NCI-H2081 (cell line): ENCODE results near the gene UNKL.

Experiments
- DNase-seq, 2 experiments: peaks; one replicate each; lab custom pipeline; 2025; lab: John Stamatoyannopoulos, UW

UNKL gene

DNA sequence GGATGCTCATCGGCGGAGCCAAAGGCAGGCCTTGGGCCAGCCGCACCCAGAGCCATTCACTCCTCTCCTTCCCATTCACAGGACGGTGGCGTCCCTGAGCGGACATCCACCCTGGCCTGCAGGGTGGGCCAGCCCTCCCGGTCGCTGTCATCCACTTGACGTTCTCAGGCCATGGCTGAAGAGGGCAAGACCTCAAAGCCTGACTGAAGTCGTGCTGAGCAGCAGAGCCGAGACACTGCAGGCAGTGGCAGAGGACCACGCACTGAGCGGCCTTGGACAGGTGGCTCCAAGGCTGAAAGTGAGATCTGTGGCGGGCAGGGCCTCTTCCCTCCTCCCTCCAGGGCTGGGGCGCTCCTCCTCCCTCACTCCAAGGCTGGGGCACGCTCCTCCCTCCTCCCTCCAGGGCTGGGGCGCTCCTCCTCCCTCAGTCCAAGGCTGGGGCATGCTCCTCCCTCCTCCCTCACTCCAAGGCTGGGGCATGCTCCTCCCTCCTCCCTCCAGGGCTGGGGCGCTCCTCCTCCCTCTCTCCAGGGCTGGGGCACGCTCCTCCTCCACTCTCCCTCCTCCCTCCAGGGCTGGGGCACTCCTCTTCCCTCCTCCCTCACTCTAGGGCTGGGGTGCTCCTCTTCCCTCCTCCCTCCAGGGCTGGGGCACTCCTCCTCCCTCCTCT, 38.6 kb downstream of the UNKL start:
- no peak for DNase-seq

DNA sequence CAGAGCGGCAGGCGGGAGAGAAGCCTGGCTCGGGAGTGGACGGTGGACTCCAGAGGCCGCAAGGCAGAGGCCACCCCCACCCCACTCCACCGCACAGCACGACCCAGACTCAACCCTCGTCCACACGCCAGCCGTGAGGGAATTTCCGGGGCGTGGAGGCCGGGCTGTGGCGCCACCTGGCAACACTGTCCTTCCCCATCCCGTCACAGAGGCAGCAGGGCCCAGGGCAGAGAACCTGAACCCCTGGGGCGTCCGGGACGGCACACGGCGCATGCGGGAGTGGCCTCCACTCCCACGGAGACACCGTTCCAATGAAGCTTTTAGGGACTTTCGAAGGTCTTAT, 39.2 kb downstream of the UNKL start:
- DNase-seq, result no peak

DNA sequence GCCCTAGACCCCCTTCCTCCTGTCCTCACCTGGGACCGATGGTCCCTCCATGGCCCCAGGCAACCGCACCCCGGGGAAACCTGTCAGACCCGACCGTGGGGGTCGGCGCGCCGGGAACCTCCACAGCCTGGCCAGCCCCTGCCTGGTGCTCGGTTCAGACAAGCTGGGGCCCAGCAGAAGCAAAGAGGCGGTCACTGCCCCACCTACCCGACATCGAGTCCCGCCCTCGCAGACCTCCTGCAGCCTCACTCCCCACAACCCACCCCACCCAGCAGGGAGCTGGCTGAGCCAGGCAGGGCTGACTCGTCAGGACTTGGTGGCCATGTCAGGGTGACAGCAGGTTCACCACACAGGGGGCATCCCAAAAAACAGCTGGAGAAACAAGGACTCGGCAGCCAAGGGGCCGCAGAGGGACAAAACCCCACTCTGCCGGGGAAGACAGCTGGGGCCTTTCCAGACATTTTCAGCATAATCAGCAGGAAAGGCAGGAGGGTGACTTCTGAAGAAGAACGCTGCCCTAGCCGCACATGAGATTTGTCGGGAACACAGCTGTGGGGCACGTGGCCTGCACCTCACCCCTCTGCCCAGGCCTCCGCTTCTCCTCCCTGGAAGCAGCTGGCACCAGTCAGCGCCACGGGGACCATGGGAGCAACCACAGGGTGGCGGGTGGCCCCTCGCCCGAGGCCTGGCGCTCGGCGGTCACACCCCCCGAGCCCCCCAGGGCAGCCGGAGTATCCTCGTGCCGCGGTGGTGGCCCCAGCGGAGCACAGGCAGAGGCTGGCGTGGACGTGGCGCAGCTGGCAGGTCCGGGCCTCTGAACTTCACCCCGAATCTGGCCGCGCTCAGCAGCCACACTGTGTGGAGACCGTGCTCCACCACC, 39.8 kb downstream of the UNKL start:
- no peak for DNase-seq

DNA sequence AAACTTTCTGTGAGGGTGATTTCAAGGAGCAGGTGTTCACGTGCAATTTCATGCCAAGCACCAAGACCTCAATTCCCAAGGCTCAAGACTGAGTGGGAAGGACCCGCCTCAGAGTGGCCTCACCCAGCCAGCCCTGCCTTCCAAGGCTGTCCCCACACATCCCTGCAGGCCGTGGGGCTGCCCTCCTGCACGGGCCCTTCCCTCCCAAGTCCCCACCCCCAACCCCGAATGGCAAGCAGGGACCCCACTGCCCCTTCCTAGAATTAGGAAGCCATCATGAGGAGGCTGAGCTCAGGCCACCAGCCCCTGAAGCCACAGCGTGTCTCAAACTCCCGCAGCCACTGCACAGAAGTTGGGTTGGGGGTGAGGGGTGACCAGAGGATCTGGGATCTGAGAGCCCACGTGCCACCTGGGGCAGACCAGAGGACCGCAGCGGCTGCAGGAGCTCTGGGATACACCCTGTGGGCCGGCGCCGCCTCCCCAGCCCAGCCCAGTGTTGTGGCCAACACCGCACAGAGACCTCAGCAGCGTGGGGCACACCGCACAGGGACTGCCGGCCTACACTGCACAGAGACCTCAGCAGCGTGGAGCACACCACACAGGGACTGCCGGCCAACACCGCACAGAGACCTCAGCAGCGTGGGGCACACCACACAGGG, 42.1 kb downstream of the UNKL start:
- no peak for DNase-seq

DNA sequence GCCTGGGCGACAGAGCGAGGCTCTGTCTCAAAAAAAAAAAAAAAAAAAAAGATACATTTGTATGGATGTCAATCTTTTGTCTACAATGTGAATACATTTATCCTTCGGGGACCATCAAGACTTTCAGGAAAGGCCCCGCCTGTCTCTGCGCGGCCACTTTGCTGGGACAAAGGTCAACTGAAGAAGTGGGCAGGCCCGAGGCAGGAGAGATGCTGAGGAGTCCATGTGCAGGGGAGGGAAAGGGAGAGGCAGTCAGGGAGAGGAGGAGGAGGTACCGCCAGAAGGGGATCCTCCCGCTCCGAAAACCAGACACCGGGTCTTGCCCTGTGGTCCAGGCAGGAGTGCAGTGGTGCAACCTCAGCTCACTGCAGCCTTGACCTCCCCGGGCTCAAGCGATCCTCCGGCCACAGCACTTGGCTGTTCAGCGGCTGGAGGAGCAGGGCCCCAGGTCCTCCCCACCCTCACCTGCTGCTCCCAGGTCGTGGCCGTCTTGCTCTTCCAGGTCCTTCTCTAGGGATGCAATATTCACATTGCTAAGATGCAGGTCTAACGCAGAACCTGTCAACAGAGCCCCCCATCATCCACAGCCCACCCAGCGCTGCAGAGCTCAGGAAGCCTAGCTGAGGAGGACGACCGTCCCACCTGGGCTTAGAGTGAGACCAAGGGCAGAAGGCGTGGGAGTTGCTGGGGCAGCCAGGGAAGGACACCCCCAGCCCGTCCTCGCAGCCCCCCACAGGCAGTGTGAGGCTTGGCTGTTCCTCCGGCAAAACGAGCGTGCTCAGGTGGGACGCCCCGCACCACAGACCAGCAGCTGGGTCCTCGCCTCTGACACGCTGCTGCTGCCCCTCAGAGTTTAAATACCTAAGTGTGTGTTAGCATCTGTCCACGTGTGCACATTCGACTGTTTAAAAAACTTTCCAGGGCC, 43.2 kb downstream of the UNKL start:
- no peak for DNase-seq

DNA sequence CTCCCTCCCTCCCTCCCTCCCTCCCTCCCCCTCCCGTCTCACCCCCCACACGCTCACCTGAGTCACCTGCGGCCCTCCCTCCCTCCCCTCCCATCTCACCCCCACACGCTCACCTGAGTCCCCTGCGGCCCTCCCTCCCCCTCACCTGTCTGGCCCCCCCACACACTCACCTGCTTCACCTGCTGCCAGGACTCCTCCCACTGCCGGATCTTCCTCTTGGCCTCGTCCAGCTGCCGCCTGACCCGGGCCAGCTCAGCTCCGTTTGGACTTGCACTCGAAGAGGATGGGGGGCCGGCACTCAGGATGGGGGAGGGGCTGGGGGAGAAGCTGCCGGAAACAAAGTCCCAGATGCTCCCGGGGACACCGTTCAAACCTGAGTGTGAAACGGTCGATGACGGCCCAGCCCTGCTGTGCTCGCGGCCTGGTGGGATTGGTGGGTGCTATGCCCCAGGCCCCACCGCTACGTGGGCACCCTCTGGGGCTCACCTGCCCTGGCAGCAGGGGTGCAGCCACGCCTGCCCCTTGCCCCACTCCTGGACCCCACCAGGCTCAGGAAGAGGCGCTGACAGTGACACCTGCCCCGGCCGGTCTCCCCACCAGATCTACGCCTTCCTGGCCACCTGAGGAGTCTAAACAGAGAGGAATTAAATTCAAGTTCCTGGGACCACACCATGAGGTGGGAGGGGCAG, 46.9 kb downstream of the UNKL start:
- DNase-seq, result peak in 1 of 2 experiments; percentile 48

DNA sequence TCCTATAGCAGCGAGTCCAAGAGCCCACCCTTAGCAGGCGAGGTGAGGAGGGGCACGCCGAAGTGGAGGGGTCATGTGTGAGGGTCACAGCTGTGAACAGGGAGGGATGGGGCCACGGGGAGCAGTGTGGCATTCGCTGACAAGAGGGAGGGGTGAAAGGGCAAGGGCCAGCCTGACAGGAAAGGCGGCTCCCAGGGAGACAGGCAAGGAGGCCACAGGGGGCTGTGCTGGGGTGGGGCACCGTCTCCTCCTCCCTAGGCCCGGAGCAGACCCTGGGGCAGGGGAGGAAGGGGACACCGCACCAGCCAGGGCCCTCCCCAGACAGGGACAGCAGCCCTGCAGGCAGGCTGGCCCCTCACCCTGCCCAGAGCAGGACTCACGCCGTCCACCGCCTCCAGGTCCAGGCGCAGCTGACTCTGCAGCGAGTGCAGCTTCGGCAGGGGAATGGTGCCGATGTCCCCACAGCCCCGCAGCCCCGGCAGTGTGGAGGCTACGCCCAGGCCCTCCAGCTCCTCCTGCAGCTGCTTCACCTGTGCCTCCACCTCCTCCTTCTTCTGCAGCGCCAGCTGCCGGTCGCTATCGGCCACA, 47.7 kb downstream of the UNKL start:
- DNase-seq, result peak in 1 of 2 experiments; percentile 38

DNA sequence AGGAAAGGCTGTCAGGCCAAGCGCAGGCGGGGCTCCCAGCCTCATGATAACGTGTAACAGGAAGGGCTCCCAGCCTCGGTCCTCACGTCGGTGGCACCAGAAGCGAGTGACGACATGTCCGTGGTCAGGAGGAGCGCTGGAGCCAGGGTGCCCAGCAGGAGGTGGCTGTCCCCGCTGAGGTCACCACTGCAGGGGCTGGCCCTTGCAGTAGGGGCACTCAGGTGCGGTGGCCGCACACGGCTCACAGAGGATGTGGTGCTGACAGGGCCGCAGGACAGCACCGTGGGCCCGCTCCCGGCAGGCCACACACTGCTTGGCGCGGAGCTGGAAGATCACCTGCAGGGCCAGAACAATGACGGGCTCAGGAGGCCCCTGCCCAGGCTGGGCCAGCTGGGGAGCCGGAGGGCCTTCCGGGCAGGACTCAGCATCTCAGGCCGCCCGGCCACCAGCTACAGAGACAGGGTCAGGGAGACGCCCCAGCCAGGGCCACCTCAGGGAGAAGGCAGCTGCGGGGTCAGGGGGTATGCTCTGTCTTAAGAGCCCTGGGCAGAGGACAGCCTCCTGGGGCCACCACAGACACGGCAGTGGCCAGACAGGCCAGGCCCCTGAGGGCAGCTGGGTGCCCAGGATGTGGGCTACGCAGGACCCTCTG, 48.3 kb downstream of the UNKL start:
- DNase-seq, result no peak

DNA sequence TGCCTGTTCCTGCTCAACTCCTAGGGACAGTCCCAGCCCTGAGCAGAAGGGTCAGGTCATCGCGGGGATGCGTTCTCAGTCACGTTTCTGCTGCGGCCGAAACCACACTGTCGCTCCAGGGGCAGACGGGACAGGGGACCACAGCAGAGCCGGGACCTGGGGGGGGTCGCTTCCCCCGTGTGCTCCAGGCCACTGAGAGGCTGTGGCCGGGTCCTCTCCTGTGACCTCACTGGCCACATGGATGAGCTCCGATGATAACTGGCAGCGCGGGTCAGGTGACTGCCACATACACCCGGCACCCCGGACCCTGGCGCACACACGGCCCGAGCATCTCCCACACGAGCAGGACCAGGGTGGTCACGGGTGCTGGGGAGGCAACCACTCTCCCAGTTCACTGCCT, 50.0 kb downstream of the UNKL start:
- DNase-seq, result no peak

DNA sequence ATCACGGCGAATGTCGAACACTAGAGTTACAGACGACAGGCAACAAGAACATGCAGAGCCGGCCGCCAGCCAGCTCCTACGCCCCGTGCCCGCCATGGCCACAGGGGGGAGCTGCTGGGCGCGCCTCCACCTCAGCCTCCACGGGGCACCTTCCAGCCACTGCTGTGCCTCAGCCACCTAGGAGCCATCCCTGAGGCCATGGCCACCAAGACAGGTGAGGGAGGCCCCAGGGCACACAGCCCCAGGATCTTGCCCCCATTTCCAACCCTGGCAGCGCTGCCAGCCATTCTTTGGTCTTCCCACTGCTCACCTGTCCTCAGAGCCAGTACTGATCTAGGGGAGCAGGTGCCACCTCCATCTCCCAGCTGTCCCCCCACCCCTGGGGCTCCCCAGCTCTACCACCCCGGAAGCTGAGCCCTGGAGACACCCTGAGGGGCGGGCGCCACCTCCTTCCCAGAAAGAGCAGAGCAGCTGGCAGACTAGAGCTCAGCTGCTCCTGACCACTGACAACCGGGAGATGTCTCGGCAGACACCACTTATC, 50.9 kb downstream of the UNKL start:
- DNase-seq, result peak; percentile 68 to 77

DNA sequence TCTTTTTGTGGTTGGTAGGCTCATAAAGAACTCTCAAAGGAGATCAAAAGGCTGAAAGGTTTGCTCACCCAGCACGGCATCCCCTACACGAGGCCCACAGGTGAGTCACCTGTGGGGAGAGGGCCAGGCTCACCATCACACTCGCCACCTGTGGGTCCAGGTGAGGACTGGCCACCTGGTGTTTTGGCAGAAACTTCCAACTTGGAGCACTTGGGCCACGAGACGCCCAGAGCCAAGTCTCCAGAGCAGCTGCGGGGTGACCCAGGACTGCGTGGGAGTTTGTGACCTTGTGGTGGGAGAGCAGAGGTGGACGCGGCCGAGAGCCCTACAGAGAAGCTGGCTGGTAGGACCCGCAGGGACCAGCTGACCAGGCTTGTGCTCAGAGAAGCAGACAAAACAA, 51.7 kb downstream of the UNKL start:
- no peak for DNase-seq

DNA sequence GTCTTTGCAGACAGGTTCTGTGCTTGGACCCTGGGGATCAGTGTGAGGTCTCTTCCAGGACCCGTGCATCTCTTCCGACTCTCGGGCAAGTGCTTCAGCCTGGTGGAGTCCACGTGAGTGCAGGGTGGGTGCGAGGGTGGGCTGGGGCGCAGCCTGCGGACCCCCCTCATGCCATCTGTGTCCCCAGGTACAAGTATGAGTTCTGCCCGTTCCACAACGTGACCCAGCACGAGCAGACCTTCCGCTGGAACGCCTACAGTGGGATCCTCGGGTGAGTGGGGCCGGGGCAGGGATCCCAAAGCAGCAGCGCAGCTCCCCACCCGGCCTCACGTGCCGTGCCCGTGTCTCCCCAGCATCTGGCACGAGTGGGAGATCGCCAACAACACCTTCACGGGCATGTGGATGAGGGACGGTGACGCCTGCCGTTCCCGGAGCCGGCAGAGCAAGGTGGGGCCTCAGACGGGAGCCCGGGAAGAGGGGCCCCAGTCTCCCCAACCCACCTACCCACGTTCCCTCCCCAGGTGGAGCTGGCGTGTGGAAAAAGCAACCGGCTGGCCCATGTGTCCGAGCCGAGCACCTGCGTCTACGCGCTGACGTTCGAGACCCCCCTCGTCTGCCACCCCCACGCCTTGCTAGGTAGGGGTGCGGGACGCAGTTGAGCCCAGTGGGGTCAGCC, 52.7 kb downstream of the UNKL start:
- DNase-seq, result no peak

DNA sequence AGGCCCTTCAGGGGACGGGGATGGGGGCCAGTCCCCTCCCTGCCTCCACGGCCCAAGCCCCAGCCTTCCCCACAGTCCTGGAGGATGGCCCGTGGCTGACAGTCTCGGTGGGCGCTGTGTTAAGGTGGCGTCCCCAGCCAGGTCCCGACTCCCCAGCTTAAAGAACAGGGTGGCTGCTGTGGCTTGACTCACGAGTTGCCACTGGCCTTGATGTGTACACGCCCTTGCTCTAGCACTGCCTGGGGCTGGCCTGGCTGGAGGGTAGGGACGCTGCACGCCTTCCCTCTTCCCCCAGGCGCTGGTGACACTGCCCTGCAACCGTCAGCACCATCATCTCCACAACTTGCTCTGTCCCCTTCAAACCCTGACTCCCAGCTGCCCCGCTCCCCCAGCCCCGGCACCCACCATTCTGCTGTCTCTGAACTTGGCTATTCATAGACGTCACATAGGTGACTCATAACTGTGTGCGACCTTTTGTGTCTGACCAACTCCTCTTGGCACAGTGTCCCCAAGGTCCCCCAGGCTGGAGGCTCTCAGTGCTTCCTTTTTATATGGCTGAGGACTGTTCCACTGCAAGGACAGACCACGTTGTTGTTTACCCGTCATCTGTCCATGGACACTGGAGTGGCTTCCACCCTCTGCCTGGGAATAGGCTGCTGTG, 56.5 kb downstream of the UNKL start:
- DNase-seq, result no peak

DNA sequence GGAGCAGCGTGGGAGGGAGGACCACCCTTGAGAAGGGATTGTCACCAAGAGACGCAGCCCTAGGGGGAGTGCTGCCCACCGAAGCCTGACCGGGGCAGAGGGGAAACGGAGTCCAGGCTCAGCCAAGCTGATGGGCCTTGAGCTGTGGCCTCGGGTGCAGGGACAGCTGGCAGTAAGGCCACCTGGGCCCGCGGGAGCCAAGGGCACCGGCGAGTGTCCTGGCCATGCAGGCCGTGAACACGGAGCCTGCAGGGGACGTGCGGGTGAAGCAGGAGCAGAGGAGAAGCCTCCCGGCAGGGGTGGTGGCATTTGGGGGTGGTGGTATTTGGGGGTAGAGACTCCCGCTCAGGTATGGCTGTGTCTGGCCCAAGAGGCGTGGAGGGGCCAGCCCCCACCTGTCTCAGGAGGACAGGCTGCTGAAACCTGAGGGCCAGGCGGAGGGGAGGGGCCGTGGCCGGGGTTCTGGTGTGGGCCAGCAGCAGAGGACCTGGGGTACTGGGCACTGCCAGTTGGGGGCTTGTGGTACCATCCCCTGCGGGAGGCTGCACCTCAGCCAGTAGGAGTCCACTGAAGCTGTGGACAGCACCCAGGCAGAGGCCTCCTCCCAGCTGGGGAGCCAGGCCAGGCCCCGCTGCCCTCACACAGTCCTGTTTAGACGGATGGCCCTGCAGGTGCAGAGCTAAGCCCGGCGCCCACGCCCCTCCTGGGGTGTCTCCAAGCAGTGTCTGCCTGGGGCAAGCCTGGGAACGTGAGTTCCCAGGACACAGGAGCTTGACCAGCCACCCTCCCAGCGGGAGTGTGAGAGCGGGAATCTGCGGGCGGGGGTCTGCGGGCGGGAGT, 58.2 kb downstream of the UNKL start:
- no peak for DNase-seq

DNA sequence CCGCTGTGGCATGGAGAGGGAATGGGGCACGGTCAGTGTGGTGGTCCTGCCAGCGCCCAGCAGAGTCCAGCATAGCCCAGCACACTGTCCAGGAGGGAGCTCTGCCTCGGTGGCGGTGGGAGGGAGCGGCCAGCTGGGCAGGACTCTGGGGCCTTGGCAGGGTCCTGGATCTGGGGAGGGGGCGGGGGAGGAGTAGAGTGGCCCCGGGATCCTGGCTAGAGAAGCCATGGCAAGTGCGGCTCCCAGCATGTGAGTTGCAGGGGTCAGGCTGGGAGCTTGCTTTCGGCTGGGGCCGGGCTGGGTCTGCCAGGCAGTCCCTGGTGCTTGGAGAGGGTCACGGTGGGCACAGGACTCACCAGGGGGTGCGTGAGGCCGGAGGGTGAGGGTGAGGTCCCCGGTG, 58.9 kb downstream of the UNKL start:
- no peak for DNase-seq

DNA sequence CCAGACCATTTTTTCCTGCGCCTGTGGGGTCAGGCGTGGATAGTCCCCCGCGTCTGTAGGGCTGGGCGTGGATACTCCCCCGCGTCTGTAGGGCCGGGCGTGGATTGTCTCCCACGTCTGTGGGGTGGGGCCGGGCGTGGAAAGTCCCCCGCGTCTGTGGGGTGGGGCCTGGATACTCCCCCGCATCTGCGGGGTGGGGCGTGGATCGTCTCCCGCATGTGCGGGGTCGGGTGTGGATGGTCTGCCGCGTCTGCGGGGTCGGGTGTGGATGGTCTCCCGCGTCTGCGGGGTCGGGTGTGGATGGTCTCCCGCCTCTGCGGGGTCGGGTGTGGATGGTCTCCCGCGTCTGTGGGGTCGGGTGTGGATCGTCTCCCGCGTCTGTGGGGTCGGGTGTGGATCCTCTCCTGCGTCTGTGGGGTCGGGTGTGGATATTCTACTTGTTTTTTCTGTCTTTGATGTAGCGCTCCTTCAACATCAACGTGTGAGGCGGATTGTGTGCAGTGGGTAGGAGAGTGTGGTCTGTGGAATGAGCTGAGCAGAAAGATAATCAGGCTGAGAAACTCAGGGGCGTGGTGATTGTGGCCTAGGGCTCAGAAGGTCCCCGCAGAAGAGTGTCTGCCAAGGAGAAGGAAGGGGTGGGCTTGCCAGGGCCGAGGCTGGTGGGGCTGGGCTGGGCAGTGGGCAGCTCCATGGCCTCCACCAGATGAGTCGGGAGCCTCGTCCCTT, 59.5 kb downstream of the UNKL start:
- DNase-seq, result no peak

DNA sequence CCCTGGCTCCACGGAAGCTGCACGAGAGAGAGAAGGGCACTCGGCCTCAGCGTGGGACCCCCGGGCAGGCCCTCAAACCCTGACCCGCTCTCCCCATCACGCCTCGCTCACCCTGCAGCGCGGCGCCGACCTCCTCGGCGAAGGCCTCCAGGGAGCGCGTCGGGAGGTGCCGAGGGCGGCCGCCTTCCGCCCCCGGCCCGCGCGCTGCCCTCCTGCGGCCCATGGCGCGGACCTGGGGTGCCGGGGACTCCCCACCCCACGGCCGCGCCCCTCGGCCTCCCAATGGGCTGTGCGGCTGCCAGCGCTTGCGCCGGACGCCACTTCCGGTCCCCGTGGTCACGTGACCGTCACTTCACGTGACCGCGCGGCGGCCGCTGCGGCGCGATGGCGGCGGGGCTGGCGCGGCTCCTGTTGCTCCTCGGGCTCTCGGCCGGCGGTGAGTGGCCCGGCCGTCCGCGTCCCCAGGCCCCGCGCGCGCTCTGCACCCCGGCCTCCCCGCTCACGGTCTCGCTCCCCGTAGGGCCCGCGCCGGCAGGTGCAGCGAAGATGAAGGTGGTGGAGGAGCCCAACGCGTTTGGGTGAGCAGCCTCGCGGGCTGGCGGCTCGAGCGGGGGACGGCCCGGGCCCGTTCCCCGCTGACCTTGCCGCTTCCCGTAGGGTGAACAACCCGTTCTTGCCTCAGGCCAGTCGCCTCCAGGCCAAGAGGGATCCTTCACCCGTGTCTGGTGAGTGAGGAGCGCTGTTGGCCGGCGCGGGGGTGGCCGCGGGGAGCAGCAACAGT, 62.7 kb downstream of the UNKL start, which contains the start of the genes GNPTG and TSR3:
Gene GNPTG (plus strand): TSS at position 350 of the 781 bp plus-strand sequence. CDS start 35 bp downstream, at position 385.
Gene TSR3 (minus strand): TSS at position 297 of the 781 bp plus-strand sequence. CDS start 74 bp downstream, at position 223.
- DNase-seq, result peak; percentile 75 to 89
